Measurements from ENCODE around the gene KCNH2. TPM values are rescaled to one million over a fixed set of nuclear protein-coding genes. Genes with fewer than 3 reads are reported as not detected.
"Not testable (repeated sequence)": the region's sequence is repeated elsewhere in the genome, so short reads cannot be mapped to it uniquely, and the experiment has no call there.

Gene KCNH2
- total RNA-seq, 1 donor from 2014 or later: 49.4 TPM

GRCh38 chr7:150934045-150934766, 43.9 kb downstream of the KCNH2 start:
- no peak for DNase-seq (ENCODE audit: low spot score)

DNA sequence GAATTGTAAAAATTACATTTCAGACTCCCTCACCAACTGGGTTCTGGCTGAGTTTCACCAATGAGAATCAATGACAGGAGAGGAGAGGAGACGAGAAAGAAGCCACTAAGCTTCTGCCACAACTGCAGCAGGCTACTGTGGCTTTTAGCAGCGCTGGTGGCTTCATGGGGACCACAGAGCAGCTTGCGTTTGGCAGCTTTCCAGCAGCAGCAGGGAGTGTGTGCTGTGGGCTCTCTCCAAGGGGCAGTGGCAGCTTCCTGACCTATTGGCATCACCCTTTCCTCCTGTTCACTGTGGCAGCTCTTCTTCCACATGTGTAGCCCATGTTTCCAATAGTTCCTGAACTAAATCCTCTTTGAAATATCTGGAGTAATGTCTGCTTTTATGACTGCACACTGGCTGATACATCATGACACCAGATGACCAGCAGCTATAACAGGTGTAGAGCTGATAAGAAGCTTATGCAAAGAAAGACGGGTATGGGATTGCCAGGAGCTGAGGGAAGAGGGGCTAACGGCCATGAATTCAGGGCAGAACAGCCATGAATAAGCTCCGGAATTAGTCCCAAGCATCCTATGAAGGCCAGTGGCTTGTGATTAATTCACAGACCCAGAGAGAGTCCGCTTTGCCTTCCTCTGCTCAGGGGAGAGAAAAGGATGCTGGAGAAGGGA, 46.8 kb downstream of the KCNH2 start:
- DNase-seq (ENCODE audit: low spot score): no peak

DNA sequence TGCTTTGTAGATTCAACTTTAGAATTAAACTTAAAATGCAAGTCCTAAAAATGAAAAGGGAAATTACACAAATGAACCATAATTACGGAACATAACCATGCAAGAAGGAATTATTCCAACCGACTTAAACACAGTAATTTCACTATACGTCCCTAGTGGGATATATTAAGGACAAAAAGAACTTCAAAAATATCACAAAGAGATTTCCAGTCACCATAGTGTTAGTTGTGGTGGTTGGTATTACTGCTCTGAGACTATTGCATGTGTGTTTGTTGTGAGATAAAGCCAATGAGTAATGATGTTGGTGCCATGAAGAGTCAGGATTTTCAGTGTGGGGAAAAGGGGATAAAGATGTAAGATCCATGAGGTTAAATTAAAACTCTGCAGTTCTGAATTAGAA, 49.6 kb downstream of the KCNH2 start:
- DNase-seq (ENCODE audit: low spot score): no peak

DNA sequence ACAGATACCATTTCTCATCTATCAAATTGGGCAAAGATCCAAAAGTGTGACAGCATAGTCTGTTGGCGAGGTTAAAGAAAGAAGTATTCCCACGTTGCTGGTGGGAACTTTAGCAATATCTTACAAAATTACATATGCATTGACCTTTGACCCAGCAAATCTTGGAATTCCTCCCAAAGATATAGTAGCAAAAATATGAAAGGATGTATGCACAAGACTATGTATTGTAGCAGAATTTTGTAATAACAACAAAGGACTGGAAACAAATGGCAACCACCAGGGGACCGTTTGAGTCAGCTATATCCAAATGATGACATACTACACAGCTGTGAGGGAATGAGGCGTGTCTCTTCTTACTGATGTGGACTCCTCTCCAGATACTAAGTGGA, 50.2 kb downstream of the KCNH2 start:
- no peak for DNase-seq (ENCODE audit: low spot score)

GRCh38 chr7:150927157-150927955, 50.8 kb downstream of the KCNH2 start:
- DNase-seq (ENCODE audit: low spot score): no peak

- no peak for DNase-seq (ENCODE audit: low spot score)
Observed at GRCh38 chr7:150926066-150926465, 52.1 kb downstream of the KCNH2 start.

DNA sequence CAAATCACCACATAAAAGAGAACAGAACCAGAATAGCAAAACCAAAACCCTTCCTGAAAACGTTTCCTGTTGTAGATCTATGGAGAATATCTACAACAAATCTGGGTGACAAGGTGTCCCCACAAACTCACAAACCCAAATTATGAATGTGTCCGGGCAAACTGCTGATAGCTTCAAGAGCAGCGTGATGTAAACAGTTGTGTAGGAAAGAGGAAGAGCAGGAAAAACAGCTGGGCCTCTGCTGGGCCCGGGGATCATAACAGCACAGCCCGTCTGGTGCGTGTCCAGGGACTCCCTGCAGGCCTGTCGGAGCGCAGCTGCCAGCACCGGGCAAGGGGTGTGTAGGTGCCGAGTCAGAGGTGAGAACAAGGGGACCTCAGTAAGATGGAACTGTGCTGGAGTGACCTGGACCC, 53.7 kb downstream of the KCNH2 start:
- no peak for DNase-seq (ENCODE audit: low spot score)

GRCh38 chr7:150923802-150924201, 54.3 kb downstream of the KCNH2 start:
- DNase-seq (ENCODE audit: low spot score): no peak

- no peak for DNase-seq (ENCODE audit: low spot score)
Observed at GRCh38 chr7:150923196-150923595, 54.9 kb downstream of the KCNH2 start.

DNA sequence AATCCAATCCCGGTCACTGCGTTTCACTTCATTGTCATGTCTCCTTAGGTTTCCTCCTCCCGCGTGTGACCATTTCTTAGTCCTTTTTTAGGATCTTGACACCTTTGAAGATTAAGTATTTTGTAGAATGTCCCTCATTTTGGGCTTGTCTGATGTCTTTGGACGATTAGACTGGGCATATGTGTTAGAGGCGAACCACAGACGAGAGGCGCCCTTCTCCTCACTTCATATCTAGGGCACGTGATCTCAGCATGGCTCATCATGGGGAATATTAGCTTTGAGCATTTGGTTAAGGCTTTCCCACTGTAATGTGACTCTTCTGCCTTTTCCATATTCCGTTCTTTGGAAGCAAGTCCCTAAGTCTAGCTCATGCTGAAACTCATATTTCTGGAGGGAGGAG, 59.0 kb downstream of the KCNH2 start:
- no peak for DNase-seq (ENCODE audit: low spot score)

DNA sequence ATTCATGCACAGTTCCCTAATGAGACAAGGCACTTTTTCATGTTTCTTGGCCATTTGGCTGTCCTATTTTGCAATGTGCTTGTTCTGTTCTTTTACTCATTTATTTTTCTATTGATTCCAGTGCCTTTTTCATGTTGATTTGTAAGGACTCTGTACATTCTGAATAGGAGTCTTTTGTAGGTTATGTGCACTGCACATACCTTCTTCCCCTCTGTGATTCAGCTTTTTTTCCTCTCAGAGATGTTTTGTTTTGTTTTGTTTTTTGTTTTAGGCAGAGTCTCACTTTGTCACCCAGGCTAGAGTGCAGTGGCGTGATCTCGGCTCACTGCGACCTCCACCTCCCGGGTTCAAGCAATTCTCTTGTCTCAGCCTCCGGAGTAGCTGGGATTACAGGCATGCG, 59.7 kb downstream of the KCNH2 start:
- no peak for DNase-seq (ENCODE audit: low spot score)

GRCh38 chr7:150917969-150918368, 60.2 kb downstream of the KCNH2 start:
- no peak for DNase-seq (ENCODE audit: low spot score)

- no peak for DNase-seq (ENCODE audit: low spot score)
Observed at GRCh38 chr7:150916670-150917069, 61.5 kb downstream of the KCNH2 start.

GRCh38 chr7:150914966-150915365, 63.2 kb downstream of the KCNH2 start:
- no peak for DNase-seq (ENCODE audit: low spot score)

DNA sequence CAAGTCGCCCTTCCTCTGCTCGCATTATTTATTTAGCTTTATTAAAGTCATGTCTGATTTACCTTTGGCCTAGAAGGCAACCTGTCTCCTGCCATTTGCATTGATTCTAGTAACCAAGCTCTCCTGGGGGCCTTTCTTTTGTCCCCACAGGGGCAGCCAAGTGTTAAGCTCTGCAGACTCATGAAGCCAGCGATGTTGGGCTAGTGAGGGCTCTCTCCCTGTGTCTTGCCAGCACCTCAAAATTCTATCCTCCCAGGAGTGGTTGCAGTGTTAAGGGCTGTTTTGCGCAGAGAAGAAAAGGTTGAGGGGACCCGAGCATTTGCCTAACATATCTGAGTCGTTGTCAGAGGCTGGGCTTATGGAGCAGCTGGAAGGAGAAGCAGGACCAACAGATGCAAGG, 63.9 kb downstream of the KCNH2 start:
- DNase-seq (ENCODE audit: low spot score): no peak

GRCh38 chr7:150912427-150912826, 65.7 kb downstream of the KCNH2 start:
- no peak for DNase-seq (ENCODE audit: low spot score)

GRCh38 chr7:150911590-150912267, 66.4 kb downstream of the KCNH2 start:
- no peak for DNase-seq (ENCODE audit: low spot score)

DNA sequence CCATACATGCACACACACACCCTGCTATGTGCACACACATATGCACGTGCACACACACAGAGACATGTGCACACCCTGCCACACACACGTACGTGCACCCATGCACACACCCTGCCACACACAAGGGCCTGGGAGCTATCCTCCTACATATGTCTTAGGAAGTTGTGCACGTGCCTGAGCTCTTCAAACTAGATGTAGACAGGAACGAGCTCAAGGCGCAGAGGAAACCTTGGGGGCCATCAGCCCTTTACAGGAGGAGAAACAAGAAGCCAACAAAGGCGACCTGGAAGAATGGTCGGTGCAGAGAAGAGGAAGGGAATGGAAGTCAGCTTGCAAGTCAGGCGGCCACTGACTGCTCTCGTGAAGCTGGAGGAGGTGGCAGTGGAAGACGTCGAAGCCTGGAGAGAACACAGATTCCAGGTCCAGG, 67.1 kb downstream of the KCNH2 start:
- no peak for DNase-seq (ENCODE audit: low spot score)

DNA sequence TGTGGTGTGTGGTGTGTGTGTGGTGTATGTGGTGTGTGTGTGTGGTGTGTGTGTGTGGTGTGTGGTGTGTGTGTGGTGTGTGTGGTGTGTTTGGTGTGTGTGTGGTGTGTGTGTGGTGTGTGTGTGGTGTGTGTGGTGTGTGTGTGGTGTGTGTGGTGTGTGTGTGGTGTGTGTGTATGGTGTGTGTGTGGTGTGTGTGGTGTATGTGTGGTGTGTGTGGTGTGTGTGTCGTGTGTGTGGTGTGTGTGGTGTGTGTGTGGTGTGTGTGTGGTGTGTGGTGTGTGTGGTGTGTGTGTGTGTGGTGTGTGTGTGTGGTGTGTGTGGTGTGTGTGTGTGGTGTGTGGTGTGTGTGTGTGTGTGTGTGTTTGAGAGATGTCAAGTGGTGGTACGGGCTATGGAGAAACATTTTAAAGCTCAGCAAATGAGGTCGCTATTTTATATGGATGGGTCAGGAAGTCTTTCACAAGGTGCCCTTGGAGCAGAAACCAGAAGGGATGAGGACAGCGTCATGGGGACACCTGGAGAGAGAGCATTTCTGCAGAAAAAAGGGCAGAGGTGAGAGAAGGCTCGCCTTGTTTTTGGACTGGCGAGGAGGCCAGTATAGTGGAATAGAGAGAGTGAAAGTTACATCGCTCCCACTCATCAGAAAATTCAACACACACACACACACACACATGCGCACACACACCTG, 67.7 kb downstream of the KCNH2 start:
- DNase-seq (ENCODE audit: low spot score): not testable (repeated sequence)

- no peak for DNase-seq (ENCODE audit: low spot score)
Observed at GRCh38 chr7:150909200-150909995, 68.7 kb downstream of the KCNH2 start.

DNA sequence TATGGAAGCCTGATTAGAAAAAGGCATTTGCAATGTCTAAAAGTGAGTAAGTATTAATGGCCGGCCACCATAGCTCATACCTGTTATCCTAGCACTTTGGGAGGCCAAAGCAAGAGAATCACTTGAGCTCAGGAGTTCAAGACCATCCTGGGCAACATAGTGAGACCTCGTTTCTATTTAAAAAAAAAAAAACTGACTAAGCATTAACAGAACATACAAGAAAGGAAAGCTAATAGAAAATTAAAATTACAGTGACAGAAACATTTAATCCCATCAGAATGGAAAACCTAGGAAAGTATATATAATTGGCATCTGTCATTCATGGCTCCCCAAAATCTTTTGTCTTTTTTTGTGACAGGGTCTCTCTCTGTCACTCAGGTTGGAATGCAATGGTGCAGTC, 69.9 kb downstream of the KCNH2 start:
- DNase-seq (ENCODE audit: low spot score): no peak

Measured in mucosa of gallbladder (tissue), 1 donor.